IMR-90 (cell line): ENCODE results near the gene CDH26.

ENCODE experiments used
- POLR2A ChIP-seq: IDR thresholded peaks from 2 replicates; pipeline ENCODE4 v1.6.1; 2012; ENCODE audit warnings: mild to moderate bottlenecking, low read depth, low read length
- USF2 ChIP-seq: fragments of 150-350 bp; IDR thresholded peaks from 2 replicates; pipeline ENCODE4 v1.6.1; 2017; ENCODE audit warnings: mild to moderate bottlenecking, antibody characterized with exemption, low read length, low read depth

- TF ChIP-seq POLR2A (no peak), USF2 (no peak)
These were observed 10.8 kb upstream of the CDH26 start for GRCh38 chr20:59947376-59947775.
